ENCODE data around the gene PHETA1. TPM values are rescaled to one million over a fixed set of nuclear protein-coding genes. Genes with fewer than 3 reads are reported as not detected.

The PHETA1 gene
- polyA plus RNA-seq, 1 donor from 2014 or later = 25.4 TPM

- no peak overlapping the region for H3K27ac ChIP-seq (ENCODE audit: low read length)
- H3K9ac ChIP-seq (ENCODE audit: low read length) = no peak overlapping the region
- no peak overlapping the region for H3K4me2 ChIP-seq (ENCODE audit: low read length)
- no peaks in the 10 kb centered on the region for H3K9me2 ChIP-seq (ENCODE audit: insufficient read depth, low read length)
- H3K9me3 ChIP-seq (ENCODE audit: low read length) = no peaks in the 10 kb centered on the region
- no peak overlapping the region for H2AFZ ChIP-seq (ENCODE audit: low read depth, low read length)
- no peak for TF ChIP-seq MXI1 (conservative IDR thresholded peaks at IDR 0.05; ENCODE audit: poor library complexity, severe bottlenecking)
- no peak for TF ChIP-seq TAF1 (IDR thresholded peaks at IDR 0.05; ENCODE audit: low read depth)
- no peak for TF ChIP-seq CTCF (IDR thresholded peaks at IDR 0.05; ENCODE audit: poor library complexity, severe bottlenecking)
- no peak for TF ChIP-seq POLR2AphosphoS5 (IDR thresholded peaks at IDR 0.05)
- H3K36me3 ChIP-seq (ENCODE audit: insufficient read depth, low read length) = no peaks in the 10 kb centered on the region
- H4K20me1 ChIP-seq (ENCODE audit: insufficient read depth) = no peaks in the 10 kb centered on the region
- H3K4me3 ChIP-seq (ENCODE audit: low read length) = no peak overlapping the region
- no peaks in the 10 kb centered on the region for H3K27me3 ChIP-seq (ENCODE audit: insufficient read depth, low read depth, low read length)
- no peaks in the 10 kb centered on the region for H3F3A ChIP-seq (ENCODE audit: insufficient read depth, low read length, poor library complexity, severe bottlenecking)
- H3K79me2 ChIP-seq (replicated peaks; ENCODE audit: insufficient read depth, low read length) = peaks cover 5% of the 10 kb centered on the region
Observed at GRCh38 chr12:111361717-111362576, 6.9 kb downstream of the PHETA1 start.

- Histone ChIP-seq H3K9me3 (ENCODE audit: low read length) (no peaks in the 10 kb centered on the region), H3K36me3 (ENCODE audit: insufficient read depth, low read length) (no peaks in the 10 kb centered on the region), H2AFZ (ENCODE audit: low read depth, low read length) (no peak overlapping the region), H3K27ac (ENCODE audit: low read length) (no peak overlapping the region), H3K9me2 (ENCODE audit: insufficient read depth, low read length) (no peaks in the 10 kb centered on the region), H3K4me2 (ENCODE audit: low read length) (no peak overlapping the region), H3K4me3 (ENCODE audit: low read length) (no peak overlapping the region), H3F3A (ENCODE audit: insufficient read depth, low read length, poor library complexity, severe bottlenecking) (no peaks in the 10 kb centered on the region), H3K27me3 (ENCODE audit: insufficient read depth, low read depth, low read length) (no peaks in the 10 kb centered on the region), H4K20me1 (ENCODE audit: insufficient read depth) (no peaks in the 10 kb centered on the region), H3K79me2 (replicated peaks; ENCODE audit: insufficient read depth, low read length) (no peaks in the 10 kb centered on the region), H3K9ac (ENCODE audit: low read length) (no peak overlapping the region)
- no peak for TF ChIP-seq EP300 (conservative IDR thresholded peaks at IDR 0.05; ENCODE audit: poor library complexity, severe bottlenecking)
- TF ChIP-seq CTCF (IDR thresholded peaks at IDR 0.05; ENCODE audit: poor library complexity, severe bottlenecking) = no peak
- TF ChIP-seq POLR2AphosphoS5 (IDR thresholded peaks at IDR 0.05) = no peak
- TF ChIP-seq RAD21 (conservative IDR thresholded peaks at IDR 0.05) = no peak
- TF ChIP-seq EZH2 (IDR thresholded peaks at IDR 0.05; ENCODE audit: borderline replicate concordance, insufficient read depth, low read length, poor library complexity, severe bottlenecking) = no peak
- no peak for TF ChIP-seq TAF1 (IDR thresholded peaks at IDR 0.05; ENCODE audit: low read depth)
- TF ChIP-seq SMC3 (conservative IDR thresholded peaks at IDR 0.05; ENCODE audit: poor library complexity) = no peak
- no peak for TF ChIP-seq MXI1 (conservative IDR thresholded peaks at IDR 0.05; ENCODE audit: poor library complexity, severe bottlenecking)
- no peak for TF ChIP-seq REST (IDR thresholded peaks at IDR 0.05; ENCODE audit: borderline replicate concordance)
Observed at GRCh38 chr12:111361073-111361716, 7.7 kb downstream of the PHETA1 start.
